Measurements from ENCODE around the gene PLEKHG4B. TPM values are rescaled to one million over a fixed set of nuclear protein-coding genes. Genes with fewer than 3 reads are reported as not detected.

The PLEKHG4B gene
- total RNA-seq, 2 experiments from 2014 or later: not detected

GRCh38 chr5:156411-157072 is 64.6 kb downstream of the PLEKHG4B start:
- Mint-ChIP-seq H3K4me3 (no peak overlapping the region), H3K4me1 (no peaks in the 10 kb centered on the region), H3K9me3 (ENCODE audit: low read depth) (no peaks in the 10 kb centered on the region), H3K27ac (no peak overlapping the region), H3K27me3 (peaks cover 4% of the 10 kb centered on the region), H3K36me3 (no peaks in the 10 kb centered on the region)
- CTCF ChIA-PET: no interaction called here
- ATAC-seq: no peak
- peak; percentile 30 for DNase-seq

- no peaks in the 10 kb centered on the region for H3K9me3 Mint-ChIP-seq (ENCODE audit: low read depth)
- H3K4me3 Mint-ChIP-seq: no peak overlapping the region
- CTCF ChIA-PET: no interaction called here
- DNase-seq (peak; percentile 29), ATAC-seq (no peak)
- no peaks in the 10 kb centered on the region for H3K36me3 Mint-ChIP-seq
- no peaks in the 10 kb centered on the region for H3K4me1 Mint-ChIP-seq
- no peak overlapping the region for H3K27ac Mint-ChIP-seq
- H3K27me3 Mint-ChIP-seq: peaks cover 3% of the 10 kb centered on the region
Measured at GRCh38 chr5:157126-157715, 65.3 kb downstream of the PLEKHG4B start.

- ATAC-seq: no peak
- no peaks in the 10 kb centered on the region for H3K27me3 Mint-ChIP-seq
Measured at GRCh38 chr5:157801-158200, 65.8 kb downstream of the PLEKHG4B start.

GRCh38 chr5:158807-159447 is 67.0 kb downstream of the PLEKHG4B start:
- ATAC-seq (no peak), DNase-seq (peak; percentile 28)
- CTCF ChIA-PET: no interaction called here
- Mint-ChIP-seq H3K27me3 (no peaks in the 10 kb centered on the region), H3K27ac (no peak overlapping the region), H3K36me3 (no peaks in the 10 kb centered on the region), H3K4me3 (no peak overlapping the region), H3K9me3 (ENCODE audit: low read depth) (no peaks in the 10 kb centered on the region), H3K4me1 (no peaks in the 10 kb centered on the region)

More at GRCh38 chr5:157801-158200, 65.8 kb downstream of the PLEKHG4B start:
- CTCF ChIA-PET: no interaction called here
- peak; percentile 26 for DNase-seq
- Mint-ChIP-seq H3K36me3 (no peaks in the 10 kb centered on the region), H3K4me3 (no peak overlapping the region), H3K9me3 (ENCODE audit: low read depth) (no peaks in the 10 kb centered on the region), H3K27ac (no peak overlapping the region), H3K4me1 (no peaks in the 10 kb centered on the region)

GRCh38 chr5:159448-160172 is 67.6 kb downstream of the PLEKHG4B start:
- H3K4me1 Mint-ChIP-seq: no peaks in the 10 kb centered on the region
- H3K4me3 Mint-ChIP-seq: no peak overlapping the region
- H3K9me3 Mint-ChIP-seq (ENCODE audit: low read depth): no peaks in the 10 kb centered on the region
- H3K36me3 Mint-ChIP-seq: no peaks in the 10 kb centered on the region
- DNase-seq (peak; percentile 25), ATAC-seq (no peak)
- H3K27ac Mint-ChIP-seq: no peak overlapping the region
- H3K27me3 Mint-ChIP-seq: no peaks in the 10 kb centered on the region
- CTCF ChIA-PET: no interaction called here

GRCh38 chr5:160173-160510 is 68.2 kb downstream of the PLEKHG4B start:
- ATAC-seq (no peak), DNase-seq (no peak)
- CTCF ChIA-PET: no interaction called here
- Mint-ChIP-seq H3K4me3 (no peak overlapping the region), H3K27ac (no peak overlapping the region), H3K36me3 (no peaks in the 10 kb centered on the region), H3K9me3 (ENCODE audit: low read depth) (no peaks in the 10 kb centered on the region), H3K4me1 (no peaks in the 10 kb centered on the region), H3K27me3 (no peaks in the 10 kb centered on the region)

GRCh38 chr5:160921-161802 is 69.2 kb downstream of the PLEKHG4B start:
- DNase-seq (no peak), ATAC-seq (no peak)
- CTCF ChIA-PET: no interaction called here
- no peak overlapping the region for H3K4me3 Mint-ChIP-seq
- no peaks in the 10 kb centered on the region for H3K9me3 Mint-ChIP-seq (ENCODE audit: low read depth)
- H3K27me3 Mint-ChIP-seq: no peaks in the 10 kb centered on the region
- no peaks in the 10 kb centered on the region for H3K36me3 Mint-ChIP-seq
- H3K4me1 Mint-ChIP-seq: no peaks in the 10 kb centered on the region
- no peak overlapping the region for H3K27ac Mint-ChIP-seq

- H3K27me3 Mint-ChIP-seq: no peaks in the 10 kb centered on the region
- DNase-seq (no peak), ATAC-seq (no peak)
- H3K4me3 Mint-ChIP-seq: no peak overlapping the region
- CTCF ChIA-PET: no interaction called here
- H3K9me3 Mint-ChIP-seq (ENCODE audit: low read depth): no peaks in the 10 kb centered on the region
- H3K36me3 Mint-ChIP-seq: no peaks in the 10 kb centered on the region
- no peaks in the 10 kb centered on the region for H3K4me1 Mint-ChIP-seq
- no peak overlapping the region for H3K27ac Mint-ChIP-seq
Measured at GRCh38 chr5:161803-162110, 69.8 kb downstream of the PLEKHG4B start.

- no peaks in the 10 kb centered on the region for H3K36me3 Mint-ChIP-seq
- CTCF ChIA-PET: no interaction called here
- ATAC-seq: no peak
Measured at GRCh38 chr5:162190-162564, 70.2 kb downstream of the PLEKHG4B start.

GRCh38 chr5:162565-163337 is 70.8 kb downstream of the PLEKHG4B start:
- H3K27ac Mint-ChIP-seq: no peak overlapping the region
- no peak overlapping the region for H3K4me3 Mint-ChIP-seq
- no peaks in the 10 kb centered on the region for H3K27me3 Mint-ChIP-seq
- H3K9me3 Mint-ChIP-seq (ENCODE audit: low read depth): no peaks in the 10 kb centered on the region
- CTCF ChIA-PET: no interaction called here
- DNase-seq (no peak), ATAC-seq (no peak)
- H3K36me3 Mint-ChIP-seq: no peaks in the 10 kb centered on the region
- no peaks in the 10 kb centered on the region for H3K4me1 Mint-ChIP-seq

More at GRCh38 chr5:162190-162564, 70.2 kb downstream of the PLEKHG4B start:
- Mint-ChIP-seq H3K27ac (no peak overlapping the region), H3K9me3 (ENCODE audit: low read depth) (no peaks in the 10 kb centered on the region), H3K4me3 (no peak overlapping the region), H3K4me1 (no peaks in the 10 kb centered on the region), H3K27me3 (no peaks in the 10 kb centered on the region)
- no peak for DNase-seq

- Mint-ChIP-seq H3K27me3 (no peaks in the 10 kb centered on the region), H3K4me3 (no peak overlapping the region), H3K9me3 (ENCODE audit: low read depth) (no peaks in the 10 kb centered on the region), H3K27ac (no peak overlapping the region), H3K4me1 (no peaks in the 10 kb centered on the region), H3K36me3 (no peaks in the 10 kb centered on the region)
- CTCF ChIA-PET: no interaction called here
- no peak for DNase-seq
- ATAC-seq: no peak
Measured at GRCh38 chr5:163338-163620, 71.3 kb downstream of the PLEKHG4B start.

- no peak for ATAC-seq
- no peaks in the 10 kb centered on the region for H3K36me3 Mint-ChIP-seq
- DNase-seq: no peak
- no peaks in the 10 kb centered on the region for H3K9me3 Mint-ChIP-seq (ENCODE audit: low read depth)
- no peaks in the 10 kb centered on the region for H3K4me1 Mint-ChIP-seq
- no peaks in the 10 kb centered on the region for H3K27me3 Mint-ChIP-seq
- no peak overlapping the region for H3K4me3 Mint-ChIP-seq
- no peak overlapping the region for H3K27ac Mint-ChIP-seq
- CTCF ChIA-PET: no interaction called here
Measured at GRCh38 chr5:163841-164240, 71.9 kb downstream of the PLEKHG4B start.

- Mint-ChIP-seq H3K27me3 (no peaks in the 10 kb centered on the region), H3K36me3 (no peaks in the 10 kb centered on the region)
Measured at GRCh38 chr5:164244-164643, 72.3 kb downstream of the PLEKHG4B start.

More at GRCh38 chr5:164244-164643, 72.3 kb downstream of the PLEKHG4B start:
- Mint-ChIP-seq H3K4me1 (no peaks in the 10 kb centered on the region), H3K9me3 (ENCODE audit: low read depth) (no peaks in the 10 kb centered on the region), H3K27ac (no peak overlapping the region), H3K4me3 (no peak overlapping the region)
- no peak for ATAC-seq
- DNase-seq: no peak
- CTCF ChIA-PET: no interaction called here
